GM12872 (cell line): ENCODE data around the gene CHRNG.

ENCODE experiments used
- TF ChIP-seq, protein P1 (sequence below): IDR thresholded peaks from 3 replicates; pipeline ENCODE4 v1.5.1; 2011; ENCODE audit warnings: low read depth, mild to moderate bottlenecking, low read length, moderate library complexity; ENCODE audit not compliant: insufficient read depth

Gene CHRNG

DNA sequence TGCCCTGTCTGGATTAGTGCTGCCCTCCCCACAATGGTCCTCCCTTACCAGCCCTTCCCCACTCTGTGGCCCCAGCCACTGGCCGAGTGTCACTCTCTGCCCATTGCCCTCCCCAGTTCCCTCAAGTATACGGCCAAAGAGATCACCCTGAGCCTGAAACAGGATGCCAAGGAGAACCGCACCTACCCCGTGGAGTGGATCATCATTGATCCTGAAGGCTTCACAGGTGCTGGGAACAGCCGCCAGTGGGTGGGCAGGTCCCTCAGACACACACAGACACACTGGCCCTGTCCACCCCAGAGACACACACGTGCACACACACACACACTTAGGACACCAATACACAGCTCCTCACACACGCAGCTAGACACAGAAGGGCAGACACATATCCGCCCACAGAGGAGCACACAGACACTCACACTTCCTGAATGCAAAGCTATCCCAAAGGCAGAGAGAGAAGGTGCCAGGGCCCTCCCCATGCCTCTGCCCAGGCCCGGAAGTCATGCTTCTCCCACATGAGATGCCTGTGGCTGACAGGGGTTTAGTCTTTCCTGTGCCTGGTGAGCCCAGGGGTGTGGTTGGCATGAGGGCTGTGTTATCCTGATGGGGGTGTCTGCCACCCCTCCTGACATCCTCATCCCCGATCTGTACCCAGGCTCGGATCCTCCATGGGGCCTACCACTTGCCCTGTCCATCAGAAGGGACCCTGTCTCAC lies 10.6 kb upstream of the CHRNG start:
- TF ChIP-seq, protein P1, sequence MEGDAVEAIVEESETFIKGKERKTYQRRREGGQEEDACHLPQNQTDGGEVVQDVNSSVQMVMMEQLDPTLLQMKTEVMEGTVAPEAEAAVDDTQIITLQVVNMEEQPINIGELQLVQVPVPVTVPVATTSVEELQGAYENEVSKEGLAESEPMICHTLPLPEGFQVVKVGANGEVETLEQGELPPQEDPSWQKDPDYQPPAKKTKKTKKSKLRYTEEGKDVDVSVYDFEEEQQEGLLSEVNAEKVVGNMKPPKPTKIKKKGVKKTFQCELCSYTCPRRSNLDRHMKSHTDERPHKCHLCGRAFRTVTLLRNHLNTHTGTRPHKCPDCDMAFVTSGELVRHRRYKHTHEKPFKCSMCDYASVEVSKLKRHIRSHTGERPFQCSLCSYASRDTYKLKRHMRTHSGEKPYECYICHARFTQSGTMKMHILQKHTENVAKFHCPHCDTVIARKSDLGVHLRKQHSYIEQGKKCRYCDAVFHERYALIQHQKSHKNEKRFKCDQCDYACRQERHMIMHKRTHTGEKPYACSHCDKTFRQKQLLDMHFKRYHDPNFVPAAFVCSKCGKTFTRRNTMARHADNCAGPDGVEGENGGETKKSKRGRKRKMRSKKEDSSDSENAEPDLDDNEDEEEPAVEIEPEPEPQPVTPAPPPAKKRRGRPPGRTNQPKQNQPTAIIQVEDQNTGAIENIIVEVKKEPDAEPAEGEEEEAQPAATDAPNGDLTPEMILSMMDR, result no peak

DNA sequence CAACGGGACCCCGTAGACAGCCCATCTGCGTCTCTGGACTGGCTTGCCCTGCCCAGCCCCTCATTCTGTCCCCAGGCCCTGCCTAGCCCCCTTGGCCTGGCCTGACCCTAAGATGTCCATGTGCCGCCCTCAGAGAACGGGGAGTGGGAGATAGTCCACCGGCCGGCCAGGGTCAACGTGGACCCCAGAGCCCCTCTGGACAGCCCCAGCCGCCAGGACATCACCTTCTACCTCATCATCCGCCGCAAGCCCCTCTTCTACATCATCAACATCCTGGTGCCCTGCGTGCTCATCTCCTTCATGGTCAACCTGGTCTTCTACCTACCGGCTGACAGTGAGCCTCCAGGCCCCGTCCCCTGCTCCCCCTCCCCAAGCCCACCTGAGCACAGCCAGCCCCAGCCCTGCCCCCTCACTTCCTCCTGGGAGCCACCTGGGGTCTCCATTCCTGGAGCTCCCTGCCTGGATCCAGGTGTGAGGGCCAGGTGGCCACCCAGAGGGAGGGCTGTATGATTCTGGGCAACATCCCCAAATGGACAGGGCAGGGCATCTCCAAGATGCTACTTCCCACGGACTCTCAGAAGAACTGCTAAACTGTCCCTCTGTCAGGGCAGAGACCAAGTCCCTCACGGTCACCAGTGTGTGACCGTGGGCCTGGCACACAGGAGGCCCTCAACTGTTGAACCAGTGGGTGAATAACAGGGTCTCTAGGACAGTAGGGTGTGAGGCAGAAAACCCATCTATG lies 9.5 kb upstream of the CHRNG start:
- TF ChIP-seq, protein P1, result no peak

DNA sequence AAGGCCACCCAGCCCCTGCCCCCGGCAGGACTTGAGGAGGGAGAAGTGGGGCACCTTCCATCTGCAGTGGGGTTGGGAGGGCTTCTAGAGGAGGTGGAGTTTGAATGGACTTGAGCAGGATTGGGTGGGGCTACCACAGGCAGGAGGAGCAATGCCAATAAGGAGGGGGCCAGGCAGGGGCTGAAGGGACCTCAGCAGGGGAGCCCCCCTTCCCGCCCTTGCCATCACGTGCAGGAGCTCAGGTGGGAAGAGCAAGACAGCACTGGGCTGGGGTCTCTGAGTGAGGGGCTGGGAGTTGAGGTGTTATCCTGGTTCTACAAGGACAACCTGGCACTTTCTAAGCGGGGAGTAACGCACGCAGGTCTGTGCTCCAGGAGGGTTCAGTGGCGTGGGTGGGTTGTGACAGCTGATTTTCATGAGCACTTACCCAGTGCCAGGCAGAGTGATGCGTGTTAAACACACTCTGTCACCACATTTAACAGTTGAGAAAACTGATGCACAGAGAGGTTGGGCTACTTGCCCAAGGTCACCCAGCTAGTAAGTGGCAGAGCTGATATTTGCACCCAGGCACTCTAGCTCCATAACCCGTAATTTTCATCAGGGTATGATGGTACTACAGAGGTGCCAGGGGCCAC lies 8.7 kb upstream of the CHRNG start:
- TF ChIP-seq, protein P1, result no peak

DNA sequence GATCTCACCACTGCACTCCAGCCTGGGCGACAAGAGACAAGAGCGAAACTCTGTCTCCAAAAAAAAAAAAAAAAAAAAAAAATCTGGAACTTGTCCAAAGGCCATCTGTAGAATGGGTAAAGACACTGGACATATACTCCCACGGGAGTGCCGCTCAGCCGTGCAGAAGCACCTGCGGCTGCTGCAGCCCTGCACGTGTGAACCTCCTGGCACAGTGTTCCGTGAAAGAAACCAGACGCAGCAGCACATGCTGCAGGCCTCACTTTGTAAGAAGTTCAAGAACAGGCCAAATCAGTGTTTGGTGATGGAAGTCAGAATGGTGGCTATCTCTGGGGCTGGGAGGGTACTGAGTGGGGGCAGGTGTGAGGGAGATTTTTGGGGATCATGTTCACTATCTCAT lies 7.1 kb upstream of the CHRNG start:
- TF ChIP-seq, protein P1, result no peak

DNA sequence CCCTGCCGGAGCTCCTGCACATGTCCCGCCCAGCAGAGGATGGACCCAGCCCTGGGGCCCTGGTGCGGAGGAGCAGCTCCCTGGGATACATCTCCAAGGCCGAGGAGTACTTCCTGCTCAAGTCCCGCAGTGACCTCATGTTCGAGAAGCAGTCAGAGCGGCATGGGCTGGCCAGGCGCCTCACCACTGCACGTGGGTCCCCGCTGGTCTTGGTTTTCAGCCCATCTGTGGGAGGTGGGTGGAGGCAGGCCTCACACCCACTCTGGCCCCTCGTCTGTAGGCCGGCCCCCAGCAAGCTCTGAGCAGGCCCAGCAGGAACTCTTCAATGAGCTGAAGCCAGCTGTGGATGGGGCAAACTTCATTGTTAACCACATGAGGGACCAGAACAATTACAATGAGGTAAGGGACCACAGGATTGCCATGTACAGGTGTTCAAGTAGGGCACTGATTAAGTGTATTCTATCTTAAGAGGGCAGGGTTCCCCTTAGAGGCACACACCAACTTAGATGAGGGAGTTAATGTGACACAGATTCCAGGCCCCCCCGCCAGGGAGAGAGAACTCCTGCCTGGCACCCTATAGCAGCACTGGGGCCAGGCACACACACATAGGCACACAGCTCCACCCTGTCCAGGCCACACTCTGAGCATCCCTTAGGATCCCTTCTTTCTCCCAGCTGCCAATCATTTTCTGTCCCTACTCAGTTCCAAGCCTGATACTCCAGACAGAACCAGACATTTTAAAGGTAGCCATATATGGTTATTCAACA lies 5.4 kb upstream of the CHRNG start:
- TF ChIP-seq, protein P1, result no peak

DNA sequence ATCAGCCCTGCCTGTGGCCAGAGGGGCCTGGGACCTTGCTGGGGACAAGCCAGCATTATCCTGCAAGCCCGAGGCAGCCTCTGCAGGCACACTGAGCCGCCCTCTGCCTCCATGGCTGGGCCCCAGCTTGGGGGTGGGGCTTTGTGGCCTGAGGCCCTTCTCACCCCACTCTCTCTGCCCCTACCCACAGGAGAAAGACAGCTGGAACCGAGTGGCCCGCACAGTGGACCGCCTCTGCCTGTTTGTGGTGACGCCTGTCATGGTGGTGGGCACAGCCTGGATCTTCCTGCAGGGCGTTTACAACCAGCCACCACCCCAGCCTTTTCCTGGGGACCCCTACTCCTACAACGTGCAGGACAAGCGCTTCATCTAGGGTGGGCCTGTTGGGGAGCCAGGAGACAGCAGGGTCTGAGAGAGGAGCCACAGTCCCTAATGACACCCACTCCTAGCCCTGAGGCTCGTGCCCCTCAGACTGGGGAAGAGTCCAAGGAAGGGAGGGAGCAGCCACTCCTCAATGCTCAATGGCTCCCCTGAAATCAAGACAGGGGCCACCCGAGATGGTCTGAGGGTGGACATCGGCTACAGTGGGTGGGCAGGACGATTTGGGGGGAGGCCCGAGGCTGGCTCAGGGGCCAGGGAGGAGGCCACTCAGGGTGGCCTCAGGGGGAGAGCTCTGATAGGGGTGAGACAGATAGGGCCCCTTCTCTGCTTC lies 4.4 kb upstream of the CHRNG start:
- TF ChIP-seq, protein P1, result no peak
